ENCODE data around the gene KCNQ1.

DNA sequence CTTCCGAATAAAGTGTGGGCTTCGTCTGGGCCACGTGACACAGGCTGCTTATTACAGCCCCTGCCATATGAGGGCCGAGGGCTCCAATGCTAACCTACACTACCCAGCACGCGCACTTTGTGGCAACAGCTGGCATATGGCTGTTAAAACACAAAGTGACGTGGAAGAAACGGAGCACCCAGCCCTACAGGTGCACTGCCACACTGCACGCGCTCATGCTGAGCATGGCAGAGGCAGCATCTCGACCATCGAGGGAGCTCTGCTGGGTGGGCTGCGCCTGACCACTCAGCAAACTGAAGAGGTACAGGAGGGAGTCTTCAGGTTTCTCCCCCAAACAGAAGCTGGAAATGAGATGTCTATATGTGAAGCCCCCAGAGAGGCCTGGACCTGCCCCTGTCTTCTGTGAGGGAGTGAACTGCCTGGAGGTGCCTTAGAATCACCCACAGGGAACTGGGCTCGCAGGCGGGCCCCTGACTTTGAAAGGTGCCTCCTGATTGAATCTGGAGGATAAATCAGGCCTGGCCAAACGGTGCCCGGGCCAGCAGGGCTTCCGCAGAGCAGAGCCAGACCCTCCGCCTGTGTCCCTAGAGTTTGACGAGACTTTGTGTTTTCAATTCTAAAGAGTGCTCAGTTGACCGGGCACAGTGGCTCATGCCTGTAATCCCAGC lies 26.0 kb upstream of the KCNQ1 start:
- TF ChIP-seq MEF2D (tag; conservative IDR thresholded peaks at IDR 0.05; ENCODE audit: low read depth) (no peak), TCF7 (IDR thresholded peaks at IDR 0.05; ENCODE audit: borderline replicate concordance) (no peak), MYC (IDR thresholded peaks at IDR 0.05; ENCODE audit: low read depth, low read length) (no peak), MYC (CRISPR knock-in tag; IDR thresholded peaks at IDR 0.05; ENCODE audit: borderline replicate concordance, low read depth) (no peak), PHF8 (IDR thresholded peaks at IDR 0.05; ENCODE audit: borderline replicate concordance, low read length) (no peak), KDM1A (IDR thresholded peaks at IDR 0.05) (no peak), ZNF3 (CRISPR knock-in tag; IDR thresholded peaks at IDR 0.05) (no peak), ZNF274 (IDR thresholded peaks at IDR 0.05; ENCODE audit: borderline replicate concordance, low read depth, low read length) (no peak), TAF1 (IDR thresholded peaks at IDR 0.05; ENCODE audit: control insufficient read depth, extremely low read depth, insufficient read depth, low read length, severe bottlenecking) (no peak), ZNF408 (CRISPR knock-in tag; IDR thresholded peaks at IDR 0.05; ENCODE audit: low read depth) (no peak), POLR2A (conservative IDR thresholded peaks at IDR 0.05) (no peak), POLR2AphosphoS5 (IDR thresholded peaks at IDR 0.05; ENCODE audit: control insufficient read depth, insufficient read depth, low read depth, low read length) (no peak), L3MBTL2 (IDR thresholded peaks at IDR 0.05) (no peak)
